HTERT RPE-1 (cell line): ENCODE data around the gene FUT7.
"Not testable (repeated sequence)": the region's sequence is repeated elsewhere in the genome, so short reads cannot be mapped to it uniquely, and the experiment has no call there.

Source experiments
- in situ Hi-C: fragments of 300-500 bp; cut with MboI; formaldehyde crosslinking; loops from 4 replicates; pipeline ENCODE4 v1.14.3; 2020; ENCODE audit warnings: low sequenced_read_pairs

FUT7 gene

DNA sequence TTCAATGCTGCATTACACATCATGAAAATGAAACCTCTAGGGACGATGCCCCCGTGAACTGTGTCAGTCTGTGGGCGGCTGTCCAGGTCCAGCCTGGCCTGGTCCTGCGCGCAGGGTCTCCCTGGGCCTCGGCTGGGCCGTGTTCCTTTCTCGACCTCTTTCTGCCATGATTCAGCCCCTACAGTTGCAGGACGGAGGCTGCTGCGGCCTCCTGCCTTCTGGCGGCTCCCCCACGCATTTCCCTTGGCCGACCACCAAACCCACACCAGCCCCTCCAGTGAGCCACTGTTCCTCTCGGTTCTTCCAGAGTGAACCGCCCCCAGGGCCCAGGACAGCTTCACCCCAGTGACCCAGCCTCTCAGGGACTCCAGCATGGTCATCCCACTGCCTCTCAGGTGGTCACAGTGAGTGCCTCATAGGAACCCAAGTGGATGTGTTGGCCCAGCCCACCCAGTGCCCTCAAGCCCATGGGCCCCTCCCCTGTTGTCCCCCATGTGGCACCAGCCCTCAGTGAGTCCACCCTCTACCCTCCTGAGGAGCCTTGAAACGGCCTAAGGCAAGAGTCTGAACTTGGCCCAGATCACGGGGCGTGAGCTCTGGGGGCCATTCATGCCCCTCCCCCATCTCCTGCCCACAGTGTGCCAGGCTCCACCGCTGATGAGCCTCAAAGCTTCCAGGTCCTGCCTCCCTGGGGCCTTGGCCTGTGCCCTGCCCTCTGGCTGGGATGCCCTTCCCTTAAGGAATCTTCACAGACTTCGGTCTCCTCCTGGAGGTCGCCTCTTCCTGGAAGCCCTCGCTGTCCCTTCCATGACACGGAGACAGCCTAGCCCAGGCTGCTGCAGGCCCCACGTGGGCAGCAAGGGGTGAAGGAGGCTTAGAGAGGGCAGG is 25.5 kb downstream of the FUT7 start:
- in situ Hi-C loops: no loop called here

DNA sequence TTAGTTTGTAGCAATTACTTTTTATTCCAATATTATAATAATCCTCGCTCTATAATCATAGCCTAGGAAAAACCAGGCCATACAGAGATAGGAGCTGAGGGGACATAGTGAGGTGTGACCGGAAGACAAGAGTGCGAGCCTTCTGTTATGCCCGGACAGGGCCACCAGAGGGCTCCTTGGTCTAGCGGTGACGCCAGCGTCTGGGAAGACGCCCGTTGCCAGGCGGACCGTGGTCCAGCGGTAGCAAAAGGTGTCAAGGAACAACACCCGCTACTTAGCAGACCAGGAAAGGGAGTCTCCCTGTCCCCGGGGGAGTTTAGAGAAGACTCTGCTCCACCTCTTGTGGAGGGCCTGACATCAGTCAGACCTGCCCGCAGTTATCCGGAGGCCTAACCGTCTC is 27.6 kb downstream of the FUT7 start:
- in situ Hi-C loops: not testable (repeated sequence)

DNA sequence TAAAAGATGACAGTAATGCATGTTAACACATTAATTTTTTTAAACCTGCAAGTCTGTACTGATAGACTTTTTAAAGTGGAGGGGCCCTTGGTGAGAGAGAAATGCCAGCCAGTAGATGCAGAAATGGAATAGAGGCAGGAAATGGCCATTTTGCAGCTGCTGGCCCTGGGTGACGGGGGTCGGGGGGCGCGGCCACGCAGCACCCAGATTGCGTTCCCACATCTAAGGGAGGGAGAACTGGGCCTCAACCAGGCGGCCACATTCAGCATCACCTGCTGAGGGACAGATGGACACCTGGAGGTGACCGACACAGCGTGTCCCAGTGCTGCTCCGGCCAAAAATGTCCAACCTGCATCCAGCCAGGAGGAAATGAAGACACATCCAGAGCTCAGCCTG is 29.2 kb downstream of the FUT7 start:
- in situ Hi-C loops: no loop called here

DNA sequence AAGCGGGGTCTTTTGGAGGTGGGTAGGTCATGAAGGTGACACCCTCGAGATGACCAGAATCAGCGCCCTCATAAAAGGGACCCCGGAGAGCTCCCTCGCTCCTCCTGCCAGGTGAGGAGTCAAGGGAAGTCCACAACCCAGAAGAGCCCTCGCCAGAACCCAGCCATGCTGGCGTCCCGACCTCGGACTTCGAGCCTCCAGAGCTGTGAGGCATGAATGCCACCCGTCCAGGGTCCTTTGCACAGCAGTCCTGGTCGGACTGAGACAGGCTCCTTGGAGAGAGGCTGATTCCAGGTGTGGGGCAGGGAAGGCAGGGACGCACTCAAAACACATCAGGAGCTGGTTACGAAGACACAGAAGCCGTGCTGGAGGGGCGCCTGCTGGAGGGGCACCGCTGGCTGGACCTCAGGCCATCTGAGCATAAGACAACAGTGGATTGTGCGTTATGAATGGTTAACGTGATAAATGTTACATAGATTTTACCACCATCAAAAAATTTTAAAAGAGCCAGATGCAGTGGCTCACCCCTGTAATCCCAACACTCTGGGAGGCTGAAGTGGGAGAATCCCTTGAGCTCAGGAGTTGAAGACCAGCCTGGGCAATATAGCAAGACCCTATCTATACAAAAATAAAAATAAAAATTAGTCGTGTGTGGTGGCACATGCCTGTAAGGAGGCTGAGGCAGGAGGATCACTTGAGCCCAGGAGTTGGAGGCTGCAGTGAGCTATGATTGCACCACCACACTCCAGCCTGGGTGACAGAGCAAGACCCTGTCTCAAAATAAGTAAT is 29.8 kb downstream of the FUT7 start:
- in situ Hi-C loops: no loop called here

DNA sequence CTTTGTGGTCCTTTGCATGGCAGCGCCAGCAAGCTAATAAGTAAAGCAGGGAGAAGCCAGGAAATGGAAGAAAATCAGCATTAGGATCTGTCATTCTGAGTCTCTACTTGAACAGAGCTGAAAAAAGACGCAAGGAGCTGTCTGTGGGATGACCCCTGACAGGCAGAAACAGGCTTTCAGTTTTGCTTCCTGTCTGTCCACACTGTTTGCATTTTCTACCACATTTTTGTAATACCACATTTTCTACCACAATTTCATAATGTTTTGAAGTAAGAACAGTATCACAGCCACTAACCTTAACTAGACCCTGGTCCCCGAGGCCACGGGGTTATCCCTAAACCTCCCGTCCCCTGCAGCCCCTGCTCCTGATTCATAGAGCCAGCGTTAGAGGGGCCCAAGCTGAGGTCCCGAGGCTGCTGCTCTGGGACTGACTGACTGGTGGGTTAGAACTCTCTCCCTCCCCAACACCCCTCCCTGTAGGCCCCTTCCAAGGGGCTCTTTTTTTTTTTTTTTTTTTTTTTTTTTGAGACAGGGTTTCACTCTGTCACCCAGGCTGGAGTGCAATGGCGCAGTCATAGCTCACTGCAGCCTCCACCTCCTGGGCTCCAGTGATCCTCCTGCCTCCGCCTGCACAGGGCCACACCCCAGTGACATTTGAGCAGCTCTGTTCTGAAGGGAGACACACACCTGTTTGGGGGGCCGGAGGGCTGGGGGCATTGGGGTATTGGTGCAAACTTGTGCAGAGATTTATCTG is 31.5 kb downstream of the FUT7 start:
- in situ Hi-C loops: no loop called here

DNA sequence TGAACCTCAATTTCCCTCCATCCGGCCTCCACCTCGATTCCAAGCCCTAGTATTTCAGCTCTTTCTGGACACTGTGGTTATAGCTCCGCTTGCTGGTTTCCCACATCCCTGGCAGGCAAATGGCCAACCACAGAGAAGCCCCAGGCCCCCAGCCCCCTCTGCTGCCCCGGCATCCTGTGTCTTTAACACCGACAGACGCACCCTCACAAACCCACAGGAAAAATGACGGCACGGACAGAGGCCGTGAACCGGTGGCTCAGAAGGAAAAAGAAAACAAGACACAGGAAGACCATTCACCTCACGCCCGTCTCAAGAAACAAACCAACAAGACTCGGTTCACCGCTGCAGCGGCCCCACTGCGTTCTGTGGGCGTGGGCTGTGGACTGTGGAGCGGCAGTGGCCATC is 34.1 kb downstream of the FUT7 start:
- in situ Hi-C loops: no loop called here

DNA sequence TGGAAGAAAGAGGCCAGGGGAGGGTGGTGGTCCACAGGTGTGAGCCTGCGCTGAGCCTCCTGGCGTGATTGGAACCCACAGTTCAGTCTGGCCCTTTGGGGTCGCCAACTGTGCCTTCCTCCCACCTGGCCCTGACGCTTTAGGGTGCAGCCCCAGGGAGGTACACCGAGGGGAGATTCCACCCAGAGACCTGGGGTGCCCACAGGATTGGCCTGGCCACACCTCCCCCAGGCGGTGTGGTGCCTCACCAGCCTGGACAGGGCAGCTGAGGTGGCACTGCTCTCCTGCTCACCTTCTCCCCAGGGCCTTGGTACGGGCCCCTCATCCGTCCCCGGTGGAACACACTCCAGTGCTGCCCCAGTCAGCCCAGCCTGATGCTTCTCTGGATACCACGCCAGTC is 34.5 kb downstream of the FUT7 start:
- in situ Hi-C loops: no loop called here

DNA sequence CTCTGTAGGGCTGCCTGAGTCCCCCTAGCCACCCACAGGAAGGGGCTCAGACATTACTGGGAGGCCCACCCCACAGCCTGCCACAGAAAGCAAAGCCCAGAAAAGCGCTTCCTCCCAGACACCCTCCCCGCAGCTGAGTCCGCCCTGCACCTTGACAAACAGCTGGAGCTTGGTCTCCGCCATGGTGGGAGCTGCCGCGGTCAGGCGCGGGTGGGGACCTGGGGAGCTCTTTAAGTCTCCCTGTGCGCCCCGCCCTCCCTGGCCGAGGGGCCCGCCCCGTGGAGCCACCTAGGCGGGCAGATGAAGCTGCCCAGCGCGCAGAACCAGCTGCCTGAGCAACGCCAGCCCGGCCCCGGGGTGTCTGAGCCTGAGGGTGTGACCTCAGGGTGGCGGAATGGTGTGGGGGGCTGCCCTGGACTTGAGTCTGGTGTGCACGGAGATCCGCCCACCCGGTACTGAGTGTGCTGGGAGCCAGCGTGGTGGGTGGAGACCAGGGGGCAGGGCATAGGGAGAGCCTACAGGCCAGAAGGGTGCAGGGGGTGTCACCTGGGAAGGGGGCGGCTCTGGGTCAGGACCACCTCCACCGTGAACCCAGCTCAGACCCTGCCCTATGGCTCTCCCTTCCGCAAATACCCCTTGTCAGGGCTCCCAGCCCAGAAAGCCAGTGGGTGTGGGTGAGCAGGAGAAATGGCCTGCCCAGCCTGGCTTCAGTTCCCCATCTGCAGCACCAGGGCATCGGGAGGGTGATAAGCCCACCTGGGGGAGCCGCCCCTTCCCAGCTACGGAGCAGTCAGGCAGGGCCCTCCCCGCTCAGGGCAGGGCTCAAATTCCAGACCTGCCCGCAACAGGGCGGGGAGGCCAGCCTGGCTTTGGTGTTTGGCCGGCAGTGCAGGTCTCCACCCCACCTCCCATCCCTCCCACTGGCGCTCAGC is 35.3 kb downstream of the FUT7 start, which contains the start of gene CLIC3:
Gene CLIC3, minus strand, starts transcription at position 208 of the 932 bp plus-strand sequence. Its CDS starts 25 bp downstream, at position 183.
- in situ Hi-C loops: no loop called here

DNA sequence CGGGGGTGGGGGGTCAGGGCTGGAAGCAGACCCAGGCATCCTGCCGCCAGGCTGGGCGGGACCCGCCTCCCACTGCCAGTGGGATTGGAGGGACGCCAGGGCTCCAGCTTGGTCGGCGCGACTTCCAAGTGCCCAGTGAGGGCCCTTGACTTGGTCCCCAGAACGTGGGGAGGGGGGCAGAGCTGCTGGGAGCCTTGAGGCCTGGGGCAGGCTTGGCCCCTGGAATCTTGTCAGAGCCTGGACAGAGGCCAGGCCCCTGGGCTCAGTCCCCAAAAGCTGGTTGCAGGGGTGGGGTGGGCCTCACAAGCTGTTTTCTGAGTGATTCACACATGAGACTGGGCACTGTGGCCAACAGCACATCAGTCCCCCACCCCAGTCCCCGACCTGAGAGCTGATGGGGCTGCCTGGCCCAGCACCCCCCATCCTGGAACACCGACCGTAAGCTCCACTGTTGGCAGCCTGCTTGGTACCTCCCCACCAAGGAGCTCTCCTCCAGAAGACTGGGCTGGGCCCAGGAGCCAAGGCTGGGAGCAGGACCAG is 36.0 kb downstream of the FUT7 start:
- in situ Hi-C loops: no loop called here

DNA sequence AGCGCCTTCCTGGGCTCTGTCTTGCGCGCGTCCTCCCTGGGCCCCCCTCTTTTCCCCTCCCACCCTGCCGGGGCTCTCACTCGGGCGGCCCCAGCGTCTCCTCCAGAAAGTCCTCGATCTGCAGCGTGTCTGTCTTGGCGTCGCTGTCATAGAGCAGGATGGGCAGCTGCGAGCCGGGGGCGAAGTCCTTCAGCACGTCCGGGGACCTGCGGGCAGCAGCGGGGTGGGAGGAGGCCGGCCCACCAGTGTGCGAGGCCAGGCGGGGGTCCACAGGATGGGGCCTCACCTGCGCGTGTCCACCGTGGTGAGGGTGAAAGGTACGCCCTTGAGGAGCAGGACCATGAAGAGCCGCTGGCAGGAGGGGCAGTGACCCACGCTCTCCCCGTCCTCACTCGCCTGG is 36.5 kb downstream of the FUT7 start:
- in situ Hi-C loops: no loop called here

DNA sequence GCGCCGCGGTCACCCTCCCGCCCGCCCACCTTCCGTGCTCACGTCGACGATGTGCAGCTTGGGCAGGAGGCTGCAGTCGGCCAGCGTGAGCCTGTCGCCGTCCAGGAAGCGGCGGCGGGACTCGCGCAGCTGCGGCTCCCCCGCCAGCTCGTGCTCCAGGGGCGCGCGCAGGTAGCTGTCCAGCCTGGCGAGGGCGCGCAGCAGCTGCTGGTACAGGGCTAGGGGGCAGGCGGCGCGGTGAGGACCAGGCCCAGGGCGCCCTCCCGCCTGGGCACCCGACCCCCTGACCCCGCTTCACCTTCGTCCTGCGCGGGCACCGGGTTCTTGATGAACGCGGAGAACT is 37.0 kb downstream of the FUT7 start:
- in situ Hi-C loops: no loop called here

DNA sequence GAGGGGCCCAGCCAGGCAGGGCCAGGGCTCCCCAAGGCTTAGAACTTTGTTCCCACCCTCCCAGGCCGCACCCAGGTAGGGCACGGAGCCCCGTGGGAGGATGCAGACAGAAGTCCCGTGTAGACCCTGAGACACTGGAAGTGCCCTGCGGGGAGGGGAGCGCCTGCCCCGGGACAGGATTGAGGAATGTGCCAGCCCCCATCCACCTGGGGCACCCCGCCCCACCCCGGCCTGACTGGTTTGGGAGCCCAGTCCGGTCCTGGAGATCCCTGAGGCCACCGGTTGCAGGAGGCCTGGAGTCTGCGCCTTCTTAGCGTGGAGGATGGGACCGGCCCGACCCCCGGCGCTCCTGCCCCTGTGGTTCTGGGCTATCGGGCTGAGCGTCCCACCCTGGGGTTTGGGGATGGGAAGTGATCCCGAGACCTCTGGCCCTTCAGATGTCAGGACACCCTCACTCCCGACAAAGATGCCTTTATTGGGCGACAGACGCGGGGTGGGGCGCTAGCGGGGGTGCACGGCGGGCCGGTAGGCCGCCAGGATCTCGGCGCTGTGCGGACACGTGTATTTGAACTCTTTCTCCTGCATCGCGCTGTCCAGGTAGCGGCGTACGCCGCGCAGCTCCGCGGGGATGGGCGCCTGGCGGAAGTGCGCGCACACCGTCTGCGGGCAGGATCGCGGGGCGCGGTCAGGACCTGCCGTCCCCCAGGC is 37.6 kb downstream of the FUT7 start:
- in situ Hi-C loops: no loop called here

DNA sequence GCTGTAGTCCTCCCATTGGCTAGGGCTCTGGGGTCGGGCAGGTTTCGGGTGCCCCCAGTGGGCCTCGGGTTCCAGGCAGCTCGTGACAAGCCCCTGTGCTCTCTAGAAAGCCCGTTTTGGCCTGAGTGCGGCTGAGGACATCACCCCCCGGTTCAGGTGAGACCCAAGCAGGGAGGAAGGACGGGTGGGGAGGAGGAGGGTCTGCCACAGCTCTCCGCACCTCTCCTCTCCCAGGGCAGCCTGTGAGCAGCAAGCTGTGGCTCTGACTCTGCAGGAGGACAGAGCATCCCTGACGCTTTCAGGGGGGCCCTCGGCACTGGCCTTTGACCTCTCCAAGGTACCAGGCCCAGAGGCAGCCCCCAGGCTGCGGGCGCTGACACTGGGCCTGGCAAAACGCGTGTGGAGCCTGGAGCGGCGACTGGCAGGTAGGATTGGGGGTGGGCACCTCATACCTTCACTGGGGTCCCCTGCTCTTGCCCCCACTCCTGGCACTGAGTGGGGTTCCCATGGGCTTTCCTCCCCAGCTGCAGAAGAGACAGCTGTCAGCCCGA is 39.0 kb downstream of the FUT7 start:
- in situ Hi-C loops: no loop called here

DNA sequence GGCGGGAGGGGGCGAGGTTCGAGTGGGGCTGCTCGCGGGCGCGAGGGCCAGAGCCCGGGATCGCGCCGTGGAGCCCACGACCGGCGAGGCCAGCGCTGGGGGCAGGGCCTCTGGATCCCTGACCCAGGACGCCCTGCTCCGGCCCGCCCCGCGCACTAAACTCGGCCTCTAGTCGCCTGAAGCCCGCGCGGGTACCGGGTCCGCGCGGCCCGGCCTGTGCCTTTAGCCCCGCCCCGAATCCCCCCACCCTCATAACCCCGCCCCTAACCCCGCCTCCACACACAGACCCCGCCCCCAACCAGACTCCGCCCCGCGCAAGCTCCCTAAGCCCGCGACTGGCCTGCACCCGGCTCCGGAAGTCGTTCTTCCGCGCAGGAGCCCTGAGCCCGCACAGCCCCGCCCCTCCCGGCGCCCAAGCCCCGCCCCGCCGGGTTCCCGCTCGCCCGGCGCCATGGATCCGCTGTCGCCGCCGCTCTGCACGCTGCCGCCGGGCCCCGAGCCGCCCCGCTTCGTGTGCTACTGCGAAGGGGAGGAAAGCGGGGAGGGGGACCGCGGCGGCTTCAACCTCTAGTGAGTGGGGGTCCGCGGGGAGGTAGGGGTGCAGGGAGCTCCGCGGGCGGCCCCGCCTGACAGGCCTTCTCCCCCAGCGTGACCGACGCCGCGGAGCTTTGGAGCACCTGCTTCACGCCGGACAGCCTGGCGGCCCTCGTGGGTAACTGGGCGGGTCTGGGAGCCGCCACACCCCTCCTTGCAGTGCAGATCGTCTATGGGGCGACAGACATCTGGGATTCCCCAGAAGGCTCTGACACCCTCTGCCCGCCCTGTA is 39.7 kb downstream of the FUT7 start, which contains the start of gene PAXX:
Gene PAXX, plus strand, starts transcription at position 430 of the 826 bp plus-strand sequence. Its CDS starts 22 bp downstream, at position 452.
- in situ Hi-C loops: no loop called here

DNA sequence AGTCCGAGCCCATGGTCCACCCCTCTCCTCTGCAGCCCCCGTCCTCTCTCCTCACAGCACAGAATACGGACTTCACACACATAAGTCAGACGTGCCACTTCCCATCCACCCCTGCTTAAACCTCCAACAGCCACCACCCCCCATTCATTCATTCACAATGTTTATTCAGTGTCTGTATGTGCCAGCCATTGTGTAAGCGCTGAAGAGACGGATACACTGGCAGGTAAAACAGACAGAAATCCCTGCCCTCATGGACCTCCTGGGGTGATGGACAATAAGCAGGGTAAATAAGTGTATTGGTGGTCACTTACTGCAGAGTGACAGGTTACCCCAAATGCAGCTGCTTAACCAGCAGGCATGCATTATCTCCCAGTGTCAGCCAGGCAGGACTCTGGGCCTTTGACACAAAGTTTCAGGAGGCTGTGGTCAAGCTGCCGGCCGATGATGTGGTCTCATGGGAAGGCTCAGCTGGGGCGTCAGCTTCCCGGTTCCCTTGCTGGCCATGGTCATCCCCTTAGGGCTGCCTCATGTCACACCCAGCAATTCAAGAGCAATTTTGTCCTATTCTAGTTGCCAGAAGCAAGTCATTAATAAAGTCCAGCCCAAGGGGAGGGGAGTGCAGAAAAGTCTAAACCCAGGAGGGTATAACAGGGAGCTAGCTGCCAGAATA is 41.5 kb downstream of the FUT7 start:
- in situ Hi-C loops: no loop called here

DNA sequence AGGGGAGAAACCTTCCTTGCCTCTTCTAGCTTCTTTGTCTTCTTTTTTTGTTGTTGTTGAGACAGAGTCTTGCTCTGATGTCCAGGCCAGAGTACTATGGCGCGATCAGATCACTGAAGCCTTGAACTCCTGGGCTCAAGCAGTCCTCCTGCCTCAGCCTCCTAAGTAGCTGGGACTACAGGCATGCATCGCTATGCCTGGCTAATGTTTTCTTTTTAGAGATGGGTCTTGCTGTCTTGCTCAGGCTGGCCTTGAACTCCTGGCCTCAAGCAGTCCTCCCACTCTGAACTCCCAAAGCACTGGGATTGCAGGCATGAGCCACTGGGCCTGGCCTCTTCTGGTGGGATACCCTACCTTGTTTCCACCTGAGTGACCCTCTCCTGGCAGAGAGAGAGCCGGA is 43.0 kb downstream of the FUT7 start:
- in situ Hi-C loops: no loop called here

DNA sequence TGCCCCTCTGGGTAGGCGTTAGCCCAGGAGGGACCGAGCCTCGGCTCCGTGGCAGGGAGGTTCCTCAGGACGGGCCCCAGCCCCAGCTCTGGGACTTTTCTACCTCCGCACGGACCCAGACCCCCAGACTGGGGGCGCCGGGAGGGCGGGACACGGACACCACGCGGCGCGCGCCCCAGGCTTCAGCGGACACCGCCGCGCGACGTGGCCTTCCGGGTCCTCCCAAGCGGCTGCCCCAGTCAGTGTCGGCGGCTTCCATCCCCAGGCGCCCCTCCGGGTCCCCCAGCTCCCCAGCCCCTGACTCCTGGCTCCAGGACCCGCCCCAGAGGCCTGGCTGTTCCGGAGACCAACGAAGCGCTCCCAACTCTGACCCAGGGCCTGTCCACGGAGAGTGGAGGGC is 46.0 kb downstream of the FUT7 start:
- in situ Hi-C loops: no loop called here
